MCF 10A (cell line): Measurements from ENCODE around the gene TMEM179. TPM values are rescaled to one million over a fixed set of nuclear protein-coding genes. Genes with fewer than 3 reads are reported as not detected.

Source experiments
- BruUV-seq: library from RNA; stranded (reverse); fragments of 400-500 nt; replicated peaks from 2 replicates; lab custom pipeline; 2021; lab: Mats Ljungman, UMichigan
- CTCF ChIA-PET: fragments of 300-600 bp; sonication (Branson Sonifier 250); formaldehyde crosslinking; extraction: SDS; loops from one replicate; lab custom pipeline; 2021; ENCODE audit warnings: antibody characterized with exemption, inconsistent platforms; lab: Yijun Ruan, JAX
- POLR2A ChIA-PET: fragments of 300-600, 350-650 bp; sonication (Branson Sonifier 250); formaldehyde crosslinking; extraction: SDS; loops from one replicate; lab custom pipeline; 2020; ENCODE audit warnings: antibody characterized with exemption, inconsistent platforms; lab: Yijun Ruan, JAX
- DNase-seq: peaks from one replicate; pipeline ENCODE4 v3.0.0-alpha.2; 2018; ENCODE audit not compliant: unreplicated experiment
- H3K27ac Mint-ChIP-seq: one replicate; pipeline ENCODE4 v1.8.0; 2022; ENCODE audit warnings: mild to moderate bottlenecking, low read depth, mixed read lengths; ENCODE audit not compliant: unreplicated experiment
- H3K27me3 Mint-ChIP-seq: one replicate; pipeline ENCODE4 v1.8.0; 2022; ENCODE audit warnings: mixed read lengths; ENCODE audit not compliant: insufficient read depth, unreplicated experiment
- H3K36me3 Mint-ChIP-seq: one replicate; pipeline ENCODE4 v1.8.0; 2022; ENCODE audit warnings: mild to moderate bottlenecking, moderate library complexity, mixed read lengths; ENCODE audit not compliant: insufficient read depth, unreplicated experiment
- H3K4me1 Mint-ChIP-seq: one replicate; pipeline ENCODE4 v1.8.0; 2022; ENCODE audit warnings: mixed read lengths; ENCODE audit not compliant: insufficient read depth, unreplicated experiment
- H3K4me3 Mint-ChIP-seq: one replicate; pipeline ENCODE4 v1.8.0; 2022; ENCODE audit warnings: mild to moderate bottlenecking, moderate library complexity, mixed read lengths; ENCODE audit not compliant: unreplicated experiment
- H3K9me3 Mint-ChIP-seq: one replicate; pipeline ENCODE4 v1.8.0; 2022; ENCODE audit warnings: mixed read lengths; ENCODE audit not compliant: unreplicated experiment
- CTCF ChIP-seq: fragments of 200-600 bp; IDR thresholded peaks from one replicate; pipeline ENCODE4 v1.8.0; 2022; ENCODE audit warnings: antibody characterized with exemption, mild to moderate bottlenecking; ENCODE audit not compliant: unreplicated experiment
- intact Hi-C: fragments of 100-400 bp; cut with micrococcal nuclease; formaldehyde crosslinking; loops from 2 replicates; pipeline ENCODE4 v1.14.1; 2022
- total RNA-seq: library from RNA; stranded (reverse); gene quantifications from 2 replicates; pipeline ENCODE4 v1.2.3, GENCODE V29; 2022

The TMEM179 gene
- total RNA-seq, 1 experiment from 2014 or later, result not detected

- Mint-ChIP-seq H3K4me3 (no peak overlapping the region), H3K27me3 (peaks cover 81% of the 10 kb centered on the region), H3K27ac (no peak overlapping the region), H3K4me1 (no peaks in the 10 kb centered on the region), H3K36me3 (no peaks in the 10 kb centered on the region), H3K9me3 (no peaks in the 10 kb centered on the region)
- no peak for DNase-seq
- intact Hi-C loops, result no loop called here
- no TSS peak for BruUV-seq
- no peak for TF ChIP-seq CTCF
- POLR2A ChIA-PET, result interaction anchor here (0.6 kb wide), 1 partner anchor 40 kb away, joined by 4 read pairs; no protein-coding TSS in a partner anchor
- CTCF ChIA-PET, result interaction anchor here (0.8 kb wide), 1 partner anchor 141 kb away, joined by 3 read pairs; no protein-coding TSS in a partner anchor
Measured at GRCh38 chr14:104550340-104550860, 54.2 kb downstream of the TMEM179 start.

- ChIA-PET CTCF (interaction anchor here (0.8 kb wide), 1 partner anchor 141 kb away, joined by 3 read pairs; no protein-coding TSS in a partner anchor), POLR2A (interaction anchor here (0.6 kb wide), 1 partner anchor 39 kb away, joined by 4 read pairs; no protein-coding TSS in a partner anchor)
- H3K9me3 Mint-ChIP-seq, result no peaks in the 10 kb centered on the region
- H3K4me3 Mint-ChIP-seq, result no peak overlapping the region
- H3K36me3 Mint-ChIP-seq, result no peaks in the 10 kb centered on the region
- intact Hi-C loops, result no loop called here
- TF ChIP-seq CTCF, result no peak
- no peaks in the 10 kb centered on the region for H3K4me1 Mint-ChIP-seq
- no peak for DNase-seq
- H3K27me3 Mint-ChIP-seq, result peaks cover 81% of the 10 kb centered on the region
- BruUV-seq, result no TSS peak
- no peak overlapping the region for H3K27ac Mint-ChIP-seq
Measured at GRCh38 chr14:104549536-104550339, 54.8 kb downstream of the TMEM179 start.

- BruUV-seq, result no TSS peak
- POLR2A ChIA-PET, result interaction anchor here (0.5 to 0.6 kb wide), 2 partner anchors 12 to 96 kb away, joined by 3 read pairs; no protein-coding TSS in a partner anchor
- no peaks in the 10 kb centered on the region for H3K36me3 Mint-ChIP-seq
- CTCF ChIA-PET, result no interaction called here
- TF ChIP-seq CTCF, result no peak
- H3K4me1 Mint-ChIP-seq, result no peaks in the 10 kb centered on the region
- no peaks in the 10 kb centered on the region for H3K9me3 Mint-ChIP-seq
- no peak overlapping the region for H3K27ac Mint-ChIP-seq
- no peak for DNase-seq
- intact Hi-C loops, result no loop called here
- no peak overlapping the region for H3K4me3 Mint-ChIP-seq
- H3K27me3 Mint-ChIP-seq, result peaks cover 81% of the 10 kb centered on the region
Measured at GRCh38 chr14:104548802-104549535, 55.6 kb downstream of the TMEM179 start.
